ENCODE measurements around the gene ECPAS. TPM values are rescaled to one million over a fixed set of nuclear protein-coding genes. Genes with fewer than 3 reads are reported as not detected.
"Not testable (repeated sequence)": the region's sequence is repeated elsewhere in the genome, so short reads cannot be mapped to it uniquely, and the experiment has no call there.

ECPAS gene, protein sequence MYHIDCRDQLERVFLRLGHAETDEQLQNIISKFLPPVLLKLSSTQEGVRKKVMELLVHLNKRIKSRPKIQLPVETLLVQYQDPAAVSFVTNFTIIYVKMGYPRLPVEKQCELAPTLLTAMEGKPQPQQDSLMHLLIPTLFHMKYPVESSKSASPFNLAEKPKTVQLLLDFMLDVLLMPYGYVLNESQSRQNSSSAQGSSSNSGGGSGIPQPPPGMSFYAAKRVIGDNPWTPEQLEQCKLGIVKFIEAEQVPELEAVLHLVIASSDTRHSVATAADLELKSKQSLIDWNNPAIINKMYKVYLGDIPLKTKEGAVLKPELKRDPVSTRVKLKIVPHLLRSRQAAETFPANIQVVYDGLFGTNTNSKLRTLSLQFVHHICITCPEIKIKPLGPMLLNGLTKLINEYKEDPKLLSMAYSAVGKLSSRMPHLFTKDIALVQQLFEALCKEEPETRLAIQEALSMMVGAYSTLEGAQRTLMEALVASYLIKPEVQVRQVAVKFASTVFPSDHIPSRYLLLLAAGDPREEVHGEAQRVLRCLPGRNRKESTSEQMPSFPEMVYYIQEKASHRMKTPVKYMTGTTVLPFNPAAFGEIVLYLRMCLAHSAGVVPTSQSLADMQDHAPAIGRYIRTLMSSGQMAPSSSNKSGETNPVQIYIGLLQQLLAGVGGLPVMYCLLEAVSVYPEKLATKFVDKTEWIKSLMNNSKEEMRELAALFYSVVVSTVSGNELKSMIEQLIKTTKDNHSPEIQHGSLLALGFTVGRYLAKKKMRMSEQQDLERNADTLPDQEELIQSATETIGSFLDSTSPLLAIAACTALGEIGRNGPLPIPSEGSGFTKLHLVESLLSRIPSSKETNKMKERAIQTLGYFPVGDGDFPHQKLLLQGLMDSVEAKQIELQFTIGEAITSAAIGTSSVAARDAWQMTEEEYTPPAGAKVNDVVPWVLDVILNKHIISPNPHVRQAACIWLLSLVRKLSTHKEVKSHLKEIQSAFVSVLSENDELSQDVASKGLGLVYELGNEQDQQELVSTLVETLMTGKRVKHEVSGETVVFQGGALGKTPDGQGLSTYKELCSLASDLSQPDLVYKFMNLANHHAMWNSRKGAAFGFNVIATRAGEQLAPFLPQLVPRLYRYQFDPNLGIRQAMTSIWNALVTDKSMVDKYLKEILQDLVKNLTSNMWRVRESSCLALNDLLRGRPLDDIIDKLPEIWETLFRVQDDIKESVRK (N-terminal part only)
- total RNA-seq: 10 to 100 TPM; 72.8 to 75.3 TPM

DNA sequence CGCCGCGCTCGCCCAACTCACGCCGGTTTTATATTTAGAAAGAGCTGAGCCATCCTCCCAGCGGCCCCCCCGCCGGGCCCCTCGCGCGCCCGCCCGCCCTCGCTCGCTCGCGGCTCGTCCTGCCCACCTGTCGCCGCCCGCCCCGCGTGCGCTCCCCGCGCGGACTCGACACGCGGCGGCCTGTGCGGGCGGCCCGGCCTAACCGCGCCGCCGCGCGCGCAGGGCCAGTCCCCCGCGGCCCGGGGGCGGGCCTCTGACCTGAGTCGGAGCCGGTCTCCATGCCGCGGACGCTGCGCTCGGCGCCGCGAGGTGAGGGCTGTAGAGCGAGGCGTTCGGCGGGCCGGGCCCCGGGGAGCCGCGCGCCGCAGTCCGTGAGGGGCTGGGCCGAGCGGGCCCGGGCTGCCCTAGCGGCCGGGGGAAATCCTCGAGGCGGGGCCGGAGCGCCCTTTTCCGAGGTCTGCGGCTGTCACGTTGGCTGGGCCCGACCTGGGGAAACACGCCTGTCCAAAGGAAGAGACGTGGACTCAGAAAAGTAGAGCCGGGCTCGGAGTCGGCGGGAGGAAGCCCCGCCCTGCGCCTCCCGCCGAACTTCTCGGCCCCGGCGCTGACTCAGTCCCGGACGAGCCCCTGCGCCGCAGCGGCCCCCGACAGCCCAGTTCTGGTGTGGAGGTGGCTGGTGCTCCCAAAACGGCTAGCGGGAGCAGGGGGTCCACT lies at the start of gene ECPAS:
TSS of gene ECPAS (minus strand) at position 526 of the 714 bp plus-strand sequence. CDS start 11,465 bp downstream, outside the sequence.
- Mint-ChIP-seq H3K36me3 (peaks cover 15% of the 10 kb centered on the region), H3K27ac (peak within 1 kb of the TSS; percentile 90), H3K4me3 (peak within 1 kb of the TSS; percentile 78), H3K27me3 (no peaks in the 10 kb centered on the region), H3K4me1 (peaks cover 28% of the 10 kb centered on the region), H3K9me3 (ENCODE audit: low read depth) (no peaks in the 10 kb centered on the region)
- CTCF ChIA-PET: interaction anchor here (1.2 kb wide), 1 partner anchor 46 kb away, joined by 4 read pairs; no protein-coding TSS in a partner anchor
- ATAC-seq (peak; percentile 77), DNase-seq (peak; percentile 83)

DNA sequence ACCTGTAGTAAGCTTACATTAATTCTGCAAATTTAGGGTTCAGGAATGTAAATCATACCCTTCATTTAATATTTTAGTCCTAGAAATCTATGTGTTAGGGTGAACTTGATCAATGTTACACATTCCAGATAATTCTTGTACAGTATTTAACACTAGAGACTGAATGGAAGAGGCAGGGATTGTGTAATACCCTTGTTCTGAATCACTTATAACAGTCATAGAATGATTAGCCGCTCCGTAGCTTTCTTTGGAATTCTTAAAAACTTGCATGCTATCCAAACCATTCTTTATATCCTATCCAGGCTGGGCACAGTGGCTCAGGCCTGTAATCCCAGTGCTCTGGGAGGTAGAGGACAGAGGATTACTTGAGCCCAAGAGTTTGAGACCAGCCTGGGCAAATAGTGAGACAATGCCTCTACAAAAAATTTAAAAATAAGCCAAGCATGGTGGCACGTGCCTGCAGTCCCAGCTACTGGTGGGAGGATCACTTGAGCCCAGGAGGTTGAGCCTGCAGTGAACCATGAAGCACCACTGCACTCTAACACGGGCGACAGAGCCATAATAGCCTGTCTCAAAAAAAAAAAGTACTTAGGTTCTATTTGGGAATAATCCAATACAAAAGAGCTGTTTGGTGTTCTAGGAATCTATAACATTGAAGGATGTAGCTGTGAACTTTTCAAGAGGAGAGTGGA lies 49.1 kb upstream of the ECPAS start:
- Mint-ChIP-seq H3K9me3 (ENCODE audit: low read depth) (peaks cover 22% of the 10 kb centered on the region), H3K4me1 (no peaks in the 10 kb centered on the region)
- CTCF ChIA-PET: no interaction called here

DNA sequence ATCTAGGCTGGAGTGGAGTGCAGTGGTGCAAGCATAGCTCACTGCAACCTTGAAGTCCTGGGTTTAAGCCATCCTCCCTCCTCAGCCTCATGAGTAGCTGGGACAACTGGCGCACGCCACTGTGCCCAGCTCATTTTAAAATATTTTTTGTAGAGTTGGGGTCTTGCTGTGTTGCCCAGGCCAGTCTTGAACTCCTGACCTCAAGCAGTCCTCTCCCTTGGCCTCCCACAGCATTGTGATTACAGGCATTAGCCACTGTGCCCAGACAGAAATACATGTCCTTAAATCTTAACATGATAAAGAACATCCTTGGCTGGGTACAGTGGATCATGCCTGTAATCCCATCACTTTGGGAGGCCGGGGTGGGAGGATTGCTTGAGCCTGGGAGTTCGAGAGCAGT lies 47.5 kb upstream of the ECPAS start:
- Mint-ChIP-seq H3K27me3 (no peaks in the 10 kb centered on the region), H3K36me3 (peaks cover 57% of the 10 kb centered on the region), H3K9me3 (ENCODE audit: low read depth) (peaks cover 20% of the 10 kb centered on the region), H3K4me1 (peaks cover 12% of the 10 kb centered on the region), H3K4me3 (no peak overlapping the region), H3K27ac (no peak overlapping the region)
- no peak for ATAC-seq
- DNase-seq: no peak
- CTCF ChIA-PET: no interaction called here

More for the DNA sequence above, 49.1 kb upstream of the ECPAS start:
- H3K27me3 Mint-ChIP-seq: no peaks in the 10 kb centered on the region
- no peak overlapping the region for H3K4me3 Mint-ChIP-seq
- H3K36me3 Mint-ChIP-seq: peaks cover 57% of the 10 kb centered on the region
- H3K27ac Mint-ChIP-seq: no peak overlapping the region
- ATAC-seq: no peak
- no peak for DNase-seq

DNA sequence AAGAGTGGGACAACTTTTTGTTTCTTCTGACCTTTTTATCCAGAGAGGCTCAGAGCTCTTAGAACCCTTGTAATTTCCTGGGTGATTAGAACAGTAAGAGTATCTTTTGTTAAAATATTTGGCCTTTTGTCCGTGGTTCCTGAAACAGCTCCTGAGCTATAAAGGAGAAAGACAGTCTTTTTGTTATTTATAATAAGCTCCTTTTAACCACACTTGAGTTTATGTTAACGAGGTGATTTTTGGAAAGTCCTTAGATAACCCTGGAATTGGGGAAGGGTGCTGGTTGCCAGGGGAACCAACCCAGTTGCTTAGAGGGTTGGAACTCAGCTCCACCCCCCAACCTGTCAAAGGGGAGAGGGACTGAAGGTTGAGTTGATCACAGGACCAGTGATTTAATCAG lies 45.6 kb upstream of the ECPAS start:
- peaks cover 58% of the 10 kb centered on the region for H3K36me3 Mint-ChIP-seq
- H3K27ac Mint-ChIP-seq: no peak overlapping the region
- DNase-seq (no peak), ATAC-seq (no peak)
- peaks cover 28% of the 10 kb centered on the region for H3K4me1 Mint-ChIP-seq
- H3K4me3 Mint-ChIP-seq: no peak overlapping the region
- H3K27me3 Mint-ChIP-seq: peaks cover 2% of the 10 kb centered on the region
- CTCF ChIA-PET: interaction anchor here (1.1 to 2.4 kb wide), 2 partner anchors 45 to 68 kb away, joined by 4 to 5 read pairs; partner anchors contain the start of gene ECPAS
- H3K9me3 Mint-ChIP-seq (ENCODE audit: low read depth): peaks cover 19% of the 10 kb centered on the region

DNA sequence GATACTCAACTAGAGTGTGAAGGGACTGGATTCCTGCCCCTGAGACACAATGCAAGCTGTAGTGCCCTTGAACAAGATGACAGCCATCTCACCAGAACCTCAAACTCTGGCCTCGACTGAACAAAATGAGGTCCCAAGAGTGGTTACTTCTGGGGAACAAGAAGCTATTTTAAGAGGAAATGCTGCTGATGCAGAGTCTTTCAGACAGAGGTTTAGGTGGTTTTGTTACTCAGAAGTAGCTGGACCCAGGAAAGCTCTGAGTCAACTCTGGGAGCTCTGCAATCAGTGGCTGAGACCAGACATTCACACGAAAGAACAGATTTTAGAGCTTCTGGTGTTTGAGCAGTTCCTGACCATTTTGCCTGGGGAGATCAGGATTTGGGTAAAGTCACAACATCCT lies 43.2 kb upstream of the ECPAS start:
- H3K27me3 Mint-ChIP-seq: peaks cover 9% of the 10 kb centered on the region
- peak; percentile 64 for DNase-seq
- CTCF ChIA-PET: interaction anchor here (2.4 kb wide), 1 partner anchor 71 kb away, joined by 5 read pairs; no protein-coding TSS in a partner anchor
- peak overlapping the region; percentile 64 for H3K27ac Mint-ChIP-seq
- peak; percentile 65 for ATAC-seq
- H3K4me3 Mint-ChIP-seq: peak overlapping the region; percentile 18
- peaks cover 12% of the 10 kb centered on the region for H3K9me3 Mint-ChIP-seq (ENCODE audit: low read depth)
- H3K4me1 Mint-ChIP-seq: peaks cover 28% of the 10 kb centered on the region
- peaks cover 44% of the 10 kb centered on the region for H3K36me3 Mint-ChIP-seq

DNA sequence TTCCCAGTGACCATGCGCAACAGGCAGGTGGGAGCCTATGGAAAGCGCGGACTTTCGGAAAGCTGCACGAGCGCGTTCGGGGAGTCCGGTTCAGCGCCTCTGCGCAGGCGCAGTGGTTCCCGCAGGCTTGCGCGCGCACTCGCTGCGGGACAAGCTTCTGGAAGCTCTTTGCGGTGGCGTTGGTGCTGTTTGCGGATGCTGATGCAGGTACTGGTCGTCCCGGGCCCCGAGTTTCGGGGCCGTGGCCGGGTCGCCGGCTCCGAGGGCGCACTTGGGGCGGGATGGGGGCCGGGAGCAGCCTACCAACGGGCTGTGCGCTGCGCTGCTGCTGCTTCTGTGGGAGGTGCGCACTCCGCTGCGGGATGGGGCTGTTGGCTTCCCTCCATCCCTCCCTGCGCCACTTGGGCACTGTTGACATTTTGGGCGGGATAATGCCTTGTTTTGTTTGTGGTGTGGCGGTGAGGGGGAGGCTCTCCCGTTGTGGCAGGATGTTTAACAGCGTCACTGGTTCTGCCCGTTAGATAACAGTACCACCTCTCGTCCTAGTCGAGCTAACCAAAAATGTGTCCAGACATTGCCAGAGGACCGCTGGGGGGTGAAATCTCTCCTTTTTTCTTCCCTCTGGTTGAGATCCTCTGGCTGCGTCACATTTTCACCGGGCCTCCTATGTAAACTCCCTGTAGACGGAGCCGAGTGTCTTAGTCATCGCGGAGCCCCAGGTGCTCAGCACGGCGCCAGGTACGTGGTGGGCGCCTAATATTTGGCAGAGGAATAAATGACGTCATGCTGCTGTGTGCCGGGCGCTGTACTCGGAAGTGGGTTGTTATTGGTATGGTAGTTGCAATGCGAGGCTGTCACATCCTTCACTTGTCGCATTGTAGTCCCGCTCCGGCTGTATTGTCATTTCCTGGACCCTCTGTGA lies 41.1 kb upstream of the ECPAS start, which contains the start of gene ZNF483:
TSS of gene ZNF483 (plus strand) at position 124 of the 922 bp plus-strand sequence. CDS start 2,217 bp downstream, outside the sequence.
- Mint-ChIP-seq H3K27ac (peak within 1 kb of the TSS; percentile 65), H3K36me3 (peaks cover 34% of the 10 kb centered on the region), H3K27me3 (peaks cover 13% of the 10 kb centered on the region), H3K9me3 (ENCODE audit: low read depth) (peaks cover 9% of the 10 kb centered on the region), H3K4me3 (peak within 1 kb of the TSS; percentile 87), H3K4me1 (peaks cover 28% of the 10 kb centered on the region)
- ATAC-seq (peak; percentile 72), DNase-seq (peak; percentile 72)
- CTCF ChIA-PET: interaction anchor here (0.9 to 1.6 kb wide), 4 partner anchors 9 to 72 kb away, joined by 3 to 6 read pairs (median 4); no protein-coding TSS in a partner anchor

DNA sequence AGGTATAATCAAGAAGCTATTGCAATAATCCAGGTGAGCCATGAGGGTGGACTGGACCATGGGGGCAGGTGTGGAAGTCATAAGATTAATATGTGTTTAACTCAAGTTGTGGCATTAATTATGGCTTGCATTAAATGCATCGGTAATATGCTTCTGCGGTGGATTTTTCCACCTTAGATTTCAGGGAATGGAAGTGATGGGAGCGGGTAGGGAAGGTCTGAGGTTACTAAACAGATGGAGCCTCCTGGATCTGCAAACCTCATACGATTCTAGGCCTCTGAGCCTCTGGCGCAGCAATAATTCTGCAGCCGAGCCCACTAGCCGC lies 40.5 kb upstream of the ECPAS start:
- CTCF ChIA-PET: interaction anchor here (0.9 to 1.3 kb wide), 3 partner anchors 8 to 42 kb away, joined by 3 to 4 read pairs (median 4); no protein-coding TSS in a partner anchor
- peak overlapping the region; percentile 38 for H3K27ac Mint-ChIP-seq

DNA sequence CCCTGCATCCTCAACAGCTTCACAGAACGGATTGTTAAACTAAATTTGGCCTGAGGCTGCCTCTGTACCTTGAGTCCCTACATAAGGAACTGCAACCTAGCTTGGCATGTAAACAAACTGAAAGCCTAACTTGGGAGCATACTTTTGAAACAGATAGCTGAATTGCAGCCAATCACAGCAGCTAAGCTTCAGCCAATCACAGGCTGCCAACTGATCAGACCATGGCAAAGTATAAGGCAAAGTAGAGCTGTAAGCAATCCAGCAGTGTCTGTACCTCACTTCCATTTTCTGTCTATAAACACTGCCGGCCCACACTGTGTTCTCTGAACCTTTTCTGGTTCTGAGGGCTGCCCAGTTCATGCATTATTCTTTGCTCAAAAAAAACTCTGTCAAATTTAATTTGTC lies 31.9 kb upstream of the ECPAS start:
- H3K4me1 Mint-ChIP-seq: no peaks in the 10 kb centered on the region
- H3K36me3 Mint-ChIP-seq: no peaks in the 10 kb centered on the region
- ATAC-seq (no peak), DNase-seq (no peak)
- no peak overlapping the region for H3K27ac Mint-ChIP-seq
- H3K4me3 Mint-ChIP-seq: no peak overlapping the region
- CTCF ChIA-PET: interaction anchor here (1.2 kb wide), 1 partner anchor 9 kb away, joined by 4 read pairs; the partner anchor contains the start of gene ZNF483
- H3K27me3 Mint-ChIP-seq: peaks cover 5% of the 10 kb centered on the region
- peaks cover 4% of the 10 kb centered on the region for H3K9me3 Mint-ChIP-seq (ENCODE audit: low read depth)

More for the DNA sequence above, 40.5 kb upstream of the ECPAS start:
- Mint-ChIP-seq H3K4me3 (peak overlapping the region; percentile 87), H3K4me1 (peaks cover 28% of the 10 kb centered on the region), H3K9me3 (ENCODE audit: low read depth) (peaks cover 13% of the 10 kb centered on the region), H3K36me3 (peaks cover 28% of the 10 kb centered on the region), H3K27me3 (peaks cover 13% of the 10 kb centered on the region)
- no peak for DNase-seq
- no peak for ATAC-seq

DNA sequence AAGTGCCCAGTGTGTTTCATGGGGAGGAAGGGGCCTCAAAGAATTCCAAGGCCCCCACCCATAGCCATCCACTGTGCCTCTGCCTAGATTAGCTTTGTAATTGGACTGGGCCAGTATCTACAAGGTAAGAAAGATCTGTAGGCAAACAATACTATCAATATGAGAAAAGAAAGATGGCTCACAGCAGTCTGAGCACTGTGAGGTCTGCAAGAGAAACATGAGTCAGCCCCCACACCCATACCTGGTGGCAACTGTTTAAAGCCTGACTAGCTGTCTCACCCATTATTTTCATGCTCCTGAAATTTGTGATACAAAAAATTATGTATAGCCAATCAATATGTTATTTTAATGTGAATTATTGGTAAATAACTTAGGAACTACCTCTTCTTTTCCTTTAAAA lies 30.8 kb upstream of the ECPAS start:
- H3K36me3 Mint-ChIP-seq: no peaks in the 10 kb centered on the region
- H3K27me3 Mint-ChIP-seq: no peaks in the 10 kb centered on the region
- DNase-seq (no peak), ATAC-seq (no peak)
- H3K4me3 Mint-ChIP-seq: no peak overlapping the region
- H3K27ac Mint-ChIP-seq: no peak overlapping the region
- peaks cover 1% of the 10 kb centered on the region for H3K9me3 Mint-ChIP-seq (ENCODE audit: low read depth)
- H3K4me1 Mint-ChIP-seq: no peaks in the 10 kb centered on the region
- CTCF ChIA-PET: no interaction called here

DNA sequence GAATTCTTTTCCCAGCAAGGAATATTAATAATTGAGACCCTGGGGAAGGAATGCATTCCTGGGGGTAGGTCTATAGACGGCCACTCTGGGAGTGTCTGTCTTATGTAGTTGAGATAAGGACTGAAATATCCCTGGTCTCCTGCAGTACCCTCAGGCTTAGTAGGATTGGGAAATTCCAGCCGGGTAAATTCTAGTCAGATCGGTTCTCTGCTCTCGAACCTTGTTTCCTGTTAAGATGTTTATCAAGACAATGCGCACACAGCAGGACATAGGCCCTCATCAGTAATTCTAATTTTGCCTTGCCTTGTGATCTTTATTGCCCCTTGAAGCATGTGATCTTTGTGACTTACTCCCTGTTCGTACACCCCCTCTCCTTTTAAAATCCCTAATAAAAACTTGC lies 27.4 kb upstream of the ECPAS start:
- not testable (repeated sequence) for H3K4me3 Mint-ChIP-seq; H3K27ac Mint-ChIP-seq; H3K4me1 Mint-ChIP-seq; DNase-seq; H3K27me3 Mint-ChIP-seq; ATAC-seq; H3K9me3 Mint-ChIP-seq (ENCODE audit: low read depth); H3K36me3 Mint-ChIP-seq
- CTCF ChIA-PET: interaction anchor here (1.0 kb wide), 1 partner anchor 112 kb away, joined by 3 read pairs; no protein-coding TSS in a partner anchor

DNA sequence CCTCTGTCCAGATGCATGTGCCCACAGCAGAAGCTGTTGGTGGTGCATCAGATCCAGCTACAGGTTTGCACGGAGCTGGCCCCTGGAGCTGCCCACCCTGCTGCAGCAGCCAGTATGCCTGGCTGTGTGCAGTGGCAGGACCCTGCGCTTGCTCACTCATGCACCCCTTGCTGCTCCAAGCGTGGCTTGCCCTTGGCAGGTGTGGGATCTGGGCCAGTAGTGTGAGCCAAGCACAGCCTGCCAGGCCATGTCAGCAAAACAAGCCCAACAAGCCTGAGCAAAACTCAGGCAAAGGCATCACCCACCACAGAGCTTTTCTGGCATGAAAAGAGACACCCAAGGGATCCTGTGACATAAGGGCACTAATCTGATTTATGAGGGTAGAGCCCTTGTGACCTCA lies 18.3 kb upstream of the ECPAS start:
- Mint-ChIP-seq H3K36me3 (no peaks in the 10 kb centered on the region), H3K4me1 (no peaks in the 10 kb centered on the region), H3K27ac (no peak overlapping the region), H3K4me3 (no peak overlapping the region), H3K9me3 (ENCODE audit: low read depth) (peaks cover 2% of the 10 kb centered on the region), H3K27me3 (peaks cover 4% of the 10 kb centered on the region)
- ATAC-seq (no peak), DNase-seq (no peak)
- CTCF ChIA-PET: no interaction called here
